Measurements from ENCODE around the gene OPCML. TPM values are rescaled to one million over a fixed set of nuclear protein-coding genes. Genes with fewer than 3 reads are reported as not detected.

Gene OPCML
- total RNA-seq, 2 donors from 2014 or later, result not detected

DNA sequence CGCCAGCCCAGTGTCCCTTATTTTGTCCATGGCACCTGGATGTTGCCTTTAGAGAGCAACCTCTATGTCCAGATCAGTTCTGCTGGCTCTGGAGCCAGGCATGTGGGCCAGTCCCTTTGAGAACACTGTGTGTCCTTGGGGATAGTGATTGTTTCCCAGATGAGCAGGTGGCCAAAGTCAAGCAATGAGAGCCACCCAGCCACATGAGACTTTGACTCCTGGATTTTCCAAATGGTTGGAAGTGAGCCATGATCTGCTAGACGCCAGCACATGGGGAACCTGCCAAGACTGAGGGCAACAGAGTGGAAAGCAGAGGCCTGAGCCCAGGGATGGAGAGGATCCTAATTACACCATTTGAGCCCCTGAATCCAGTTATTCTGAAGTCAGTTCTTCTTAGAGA, 479.8 kb downstream of the OPCML start:
- ATAC-seq (no peak), DNase-seq (ENCODE audit: low spot score) (no peak)
- Mint-ChIP-seq H3K36me3 (no peaks in the 10 kb centered on the region), H3K27me3 (peaks cover 0 to 10% of the 10 kb centered on the region in 2 donors), H3K27ac (no peak overlapping the region), H3K9me3 (peaks cover 4% of the 10 kb centered on the region), H3K4me1 (ENCODE audit: low read depth in 2 of 2) (no peaks in the 10 kb centered on the region), H3K4me3 (no peak overlapping the region)

GRCh38 chr11:133049244-133050019, 482.9 kb downstream of the OPCML start:
- Mint-ChIP-seq H3K36me3 (no peaks in the 10 kb centered on the region), H3K27me3 (peaks cover 0 to 10% of the 10 kb centered on the region in 2 donors), H3K9me3 (peaks cover 4% of the 10 kb centered on the region), H3K4me1 (ENCODE audit: low read depth in 2 of 2) (no peaks in the 10 kb centered on the region), H3K27ac (no peak overlapping the region), H3K4me3 (no peak overlapping the region)
- ATAC-seq, result no peak
- DNase-seq (ENCODE audit: low spot score), result no peak

DNA sequence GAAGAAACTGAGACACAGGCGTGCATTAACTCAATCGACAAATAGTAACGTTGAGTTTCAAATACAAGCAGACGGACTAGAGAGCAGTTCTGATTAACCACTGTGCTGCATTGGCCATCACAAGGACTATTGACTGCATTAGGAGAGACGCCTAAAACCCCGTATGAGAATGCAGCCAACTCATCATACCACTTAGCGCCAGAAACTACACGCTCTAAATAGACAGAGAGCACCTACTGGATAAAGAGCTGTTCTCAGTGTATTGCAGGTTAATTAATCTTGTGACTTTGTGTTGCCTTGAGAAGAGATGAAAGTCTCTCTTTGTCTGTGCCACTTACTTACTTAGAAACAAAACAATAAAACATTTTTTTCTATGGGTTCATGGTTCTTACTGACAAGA, 484.0 kb downstream of the OPCML start:
- no peaks in the 10 kb centered on the region for H3K4me1 Mint-ChIP-seq (ENCODE audit: low read depth in 2 of 2)
- no peak overlapping the region for H3K4me3 Mint-ChIP-seq
- peaks cover 0 to 10% of the 10 kb centered on the region in 2 donors for H3K27me3 Mint-ChIP-seq
- ATAC-seq (no peak), DNase-seq (ENCODE audit: low spot score) (no peak)
- H3K36me3 Mint-ChIP-seq, result no peaks in the 10 kb centered on the region
- peaks cover 4% of the 10 kb centered on the region for H3K9me3 Mint-ChIP-seq
- H3K27ac Mint-ChIP-seq, result no peak overlapping the region

- Mint-ChIP-seq H3K4me3 (no peak overlapping the region), H3K27ac (no peak overlapping the region)
- no peak for ATAC-seq
Measured at GRCh38 chr11:133047771-133048115, 484.6 kb downstream of the OPCML start.

GRCh38 chr11:133047036-133047770, 485.1 kb downstream of the OPCML start:
- Mint-ChIP-seq H3K27me3 (peaks cover 0 to 10% of the 10 kb centered on the region in 2 donors), H3K9me3 (peaks cover 4% of the 10 kb centered on the region), H3K27ac (no peak overlapping the region), H3K4me1 (ENCODE audit: low read depth in 2 of 2) (no peaks in the 10 kb centered on the region), H3K36me3 (no peaks in the 10 kb centered on the region), H3K4me3 (no peak overlapping the region)
- ATAC-seq (no peak), DNase-seq (ENCODE audit: low spot score) (no peak)

More at GRCh38 chr11:133047771-133048115, 484.6 kb downstream of the OPCML start:
- Mint-ChIP-seq H3K36me3 (no peaks in the 10 kb centered on the region), H3K9me3 (peaks cover 4% of the 10 kb centered on the region), H3K27me3 (peaks cover 0 to 10% of the 10 kb centered on the region in 2 donors), H3K4me1 (ENCODE audit: low read depth in 2 of 2) (no peaks in the 10 kb centered on the region)
- no peak for DNase-seq (ENCODE audit: low spot score)

- DNase-seq (ENCODE audit: low spot score) (no peak), ATAC-seq (no peak)
- Mint-ChIP-seq H3K36me3 (no peaks in the 10 kb centered on the region), H3K9me3 (no peaks in the 10 kb centered on the region), H3K27ac (no peak overlapping the region), H3K27me3 (peaks cover 0 to 4% of the 10 kb centered on the region in 2 donors), H3K4me1 (ENCODE audit: low read depth in 2 of 2) (no peaks in the 10 kb centered on the region), H3K4me3 (no peak overlapping the region)
Measured at GRCh38 chr11:133046252-133046651, 486.0 kb downstream of the OPCML start.

DNA sequence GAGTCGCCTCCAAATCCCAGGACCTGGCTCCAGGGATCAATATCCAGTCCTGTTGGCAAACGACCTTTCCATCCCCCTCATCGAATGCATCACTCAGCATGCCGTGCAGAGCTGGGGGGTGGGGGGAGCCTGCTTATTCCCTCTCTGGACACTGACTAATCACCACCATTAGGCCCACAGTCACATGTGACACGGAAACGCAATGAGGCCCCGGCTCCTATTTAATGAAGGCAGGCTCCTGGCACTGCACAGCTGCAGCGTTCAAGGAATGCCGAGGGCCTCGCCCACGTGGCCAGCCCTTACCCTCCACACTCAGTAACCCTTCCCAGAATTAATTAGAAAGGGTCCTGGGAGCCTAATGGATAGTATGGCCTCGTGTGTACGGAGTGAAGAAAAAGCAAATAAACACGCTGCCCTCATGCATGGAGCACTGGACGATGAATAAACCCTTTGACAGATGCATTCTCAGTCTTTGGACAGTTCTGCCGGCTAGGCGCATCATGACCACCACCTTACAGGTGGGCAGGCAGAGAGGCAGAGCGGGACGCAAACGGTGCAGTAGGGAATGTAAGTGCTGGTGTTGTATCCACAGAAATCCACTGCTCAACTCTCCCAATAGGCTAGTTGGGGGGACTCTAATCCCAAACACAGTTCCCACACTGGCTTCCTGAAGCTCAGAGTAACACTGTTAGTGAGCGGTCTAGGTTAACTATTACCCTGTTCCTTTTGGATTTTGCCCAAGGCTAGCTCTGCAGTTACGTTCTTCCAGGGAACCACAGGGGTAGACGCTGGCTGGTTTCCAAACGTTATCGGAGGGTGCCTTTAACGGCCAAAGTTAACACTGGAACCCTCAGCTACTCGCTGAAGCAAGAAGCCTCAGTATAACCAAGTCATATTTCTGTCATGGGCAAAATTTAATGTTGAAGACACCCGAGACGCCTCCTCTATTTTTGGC, 490.1 kb downstream of the OPCML start:
- Mint-ChIP-seq H3K27ac (no peak overlapping the region), H3K4me1 (ENCODE audit: low read depth in 2 of 2) (no peaks in the 10 kb centered on the region), H3K36me3 (no peaks in the 10 kb centered on the region), H3K4me3 (no peak overlapping the region), H3K27me3 (peaks cover 0 to 8% of the 10 kb centered on the region in 2 donors), H3K9me3 (no peaks in the 10 kb centered on the region)
- DNase-seq (ENCODE audit: low spot score) (no peak), ATAC-seq (no peak)

- Mint-ChIP-seq H3K36me3 (no peaks in the 10 kb centered on the region), H3K4me3 (no peak overlapping the region), H3K4me1 (ENCODE audit: low read depth in 2 of 2) (no peaks in the 10 kb centered on the region), H3K27ac (no peak overlapping the region), H3K27me3 (peaks cover 0 to 8% of the 10 kb centered on the region in 2 donors), H3K9me3 (no peaks in the 10 kb centered on the region)
- ATAC-seq (no peak), DNase-seq (ENCODE audit: low spot score) (no peak)
Measured at GRCh38 chr11:133041181-133041580, 491.1 kb downstream of the OPCML start.

- Mint-ChIP-seq H3K36me3 (no peaks in the 10 kb centered on the region), H3K4me1 (ENCODE audit: low read depth in 2 of 2) (no peaks in the 10 kb centered on the region), H3K9me3 (no peaks in the 10 kb centered on the region), H3K27ac (no peak overlapping the region), H3K4me3 (no peak overlapping the region), H3K27me3 (peaks cover 0 to 8% of the 10 kb centered on the region in 2 donors)
- DNase-seq (ENCODE audit: low spot score), result no peak
- ATAC-seq, result no peak
Measured at GRCh38 chr11:133040289-133040900, 491.9 kb downstream of the OPCML start.

- no peak for DNase-seq (ENCODE audit: low spot score)
- H3K27me3 Mint-ChIP-seq, result peaks cover 0 to 8% of the 10 kb centered on the region in 2 donors
- H3K27ac Mint-ChIP-seq, result no peak overlapping the region
- H3K9me3 Mint-ChIP-seq, result no peaks in the 10 kb centered on the region
- no peaks in the 10 kb centered on the region for H3K4me1 Mint-ChIP-seq (ENCODE audit: low read depth in 2 of 2)
- H3K36me3 Mint-ChIP-seq, result no peaks in the 10 kb centered on the region
- ATAC-seq, result no peak
- H3K4me3 Mint-ChIP-seq, result no peak overlapping the region
Measured at GRCh38 chr11:133038850-133039249, 493.5 kb downstream of the OPCML start.

GRCh38 chr11:133034929-133035328, 497.4 kb downstream of the OPCML start:
- H3K9me3 Mint-ChIP-seq, result no peaks in the 10 kb centered on the region
- DNase-seq (ENCODE audit: low spot score), result no peak
- H3K4me3 Mint-ChIP-seq, result no peak overlapping the region
- no peak overlapping the region for H3K27ac Mint-ChIP-seq
- H3K36me3 Mint-ChIP-seq, result no peaks in the 10 kb centered on the region
- H3K27me3 Mint-ChIP-seq, result peaks cover 0 to under 1% of the 10 kb centered on the region in 2 donors
- H3K4me1 Mint-ChIP-seq (ENCODE audit: low read depth in 2 of 2), result no peaks in the 10 kb centered on the region
- ATAC-seq, result no peak

GRCh38 chr11:133029107-133029506, 503.2 kb downstream of the OPCML start:
- DNase-seq (ENCODE audit: low spot score), result no peak
- Mint-ChIP-seq H3K27ac (no peak overlapping the region), H3K4me1 (ENCODE audit: low read depth in 2 of 2) (no peaks in the 10 kb centered on the region), H3K4me3 (no peak overlapping the region), H3K36me3 (no peaks in the 10 kb centered on the region), H3K27me3 (no peaks in the 10 kb centered on the region), H3K9me3 (peaks cover 1% of the 10 kb centered on the region)
- no peak for ATAC-seq

GRCh38 chr11:133026952-133027351, 505.3 kb downstream of the OPCML start:
- no peak for ATAC-seq
- DNase-seq (ENCODE audit: low spot score), result no peak
- H3K27me3 Mint-ChIP-seq, result no peaks in the 10 kb centered on the region
- no peaks in the 10 kb centered on the region for H3K4me1 Mint-ChIP-seq (ENCODE audit: low read depth in 2 of 2)
- no peaks in the 10 kb centered on the region for H3K36me3 Mint-ChIP-seq
- peaks cover 5% of the 10 kb centered on the region for H3K9me3 Mint-ChIP-seq
- H3K27ac Mint-ChIP-seq, result no peak overlapping the region
- no peak overlapping the region for H3K4me3 Mint-ChIP-seq
